ENCODE measurements around the gene RBFA.

Gene RBFA

DNA sequence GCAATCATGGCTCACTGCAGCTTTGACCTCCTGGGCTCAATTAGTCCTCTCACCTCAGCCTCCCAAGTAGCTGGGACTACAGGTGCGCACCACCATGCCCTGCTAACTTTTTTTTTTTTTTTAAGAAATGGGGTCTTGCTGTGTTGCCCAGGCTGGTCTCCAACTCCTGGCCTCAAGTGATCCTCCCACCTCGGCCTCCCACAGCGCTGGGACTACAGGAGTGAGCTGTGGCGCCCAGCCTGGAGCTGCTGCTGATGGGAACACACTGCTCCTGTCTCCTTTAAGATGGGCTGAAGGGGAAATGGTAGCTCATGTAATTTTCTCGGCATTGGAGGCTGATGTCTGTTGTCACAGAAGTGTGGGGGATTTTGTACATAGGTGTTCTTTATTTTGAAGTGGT lies 39.9 kb downstream of the RBFA start:
- Mint-ChIP-seq H3K4me3 (no peak overlapping the region), H3K9me3 (no peaks in the 10 kb centered on the region), H3K27me3 (no peaks in the 10 kb centered on the region), H3K27ac (no peak overlapping the region), H3K4me1 (ENCODE audit: low read depth) (no peaks in the 10 kb centered on the region), H3K36me3 (ENCODE audit: low read depth) (no peaks in the 10 kb centered on the region)
- DNase-seq = no peak

DNA sequence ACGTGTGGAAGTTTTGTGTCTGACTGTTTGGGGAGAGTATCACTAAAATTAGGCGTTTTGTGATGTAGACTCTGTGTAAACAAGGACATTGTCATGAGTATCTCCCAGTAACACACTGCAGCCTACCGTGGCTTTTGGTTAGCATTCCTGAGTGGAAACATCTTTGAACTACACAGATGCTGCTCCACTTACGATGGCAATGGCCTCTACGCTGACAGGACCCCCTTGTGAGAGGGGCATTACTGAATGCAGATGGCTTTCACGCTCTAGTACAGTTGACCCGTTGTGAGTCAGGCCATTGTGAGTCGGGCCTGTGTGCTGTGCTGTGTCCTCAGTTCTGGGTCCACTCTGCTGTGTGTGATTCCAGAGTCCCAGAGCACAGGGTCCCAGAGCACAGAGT lies 40.5 kb downstream of the RBFA start:
- Mint-ChIP-seq H3K27ac (no peak overlapping the region), H3K27me3 (no peaks in the 10 kb centered on the region), H3K4me3 (no peak overlapping the region), H3K4me1 (ENCODE audit: low read depth) (no peaks in the 10 kb centered on the region), H3K36me3 (ENCODE audit: low read depth) (no peaks in the 10 kb centered on the region), H3K9me3 (no peaks in the 10 kb centered on the region)
- DNase-seq = no peak

DNA sequence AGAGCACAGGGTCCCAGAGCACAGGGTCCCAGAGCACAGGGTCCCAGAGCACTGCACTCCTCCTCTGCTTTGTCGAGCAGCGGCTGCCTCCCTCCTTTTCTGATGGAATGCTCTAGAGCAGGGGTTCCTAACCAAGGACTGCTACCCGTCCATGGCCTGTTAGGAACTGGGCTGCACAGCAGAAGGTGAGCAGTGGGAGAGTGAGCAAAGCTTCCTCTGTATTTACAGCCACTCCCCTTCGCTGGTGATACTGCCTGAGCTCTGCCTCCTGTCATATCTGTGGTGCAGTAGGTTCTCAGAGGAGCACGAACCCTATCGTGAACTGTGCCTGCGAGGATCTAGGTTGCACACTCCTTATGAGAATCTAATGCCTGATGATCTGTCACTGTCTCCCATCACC lies 41.7 kb downstream of the RBFA start:
- DNase-seq = no peak
- Mint-ChIP-seq H3K4me3 (no peak overlapping the region), H3K36me3 (ENCODE audit: low read depth) (no peaks in the 10 kb centered on the region), H3K27me3 (no peaks in the 10 kb centered on the region), H3K27ac (no peak overlapping the region), H3K9me3 (no peaks in the 10 kb centered on the region), H3K4me1 (ENCODE audit: low read depth) (no peaks in the 10 kb centered on the region)

DNA sequence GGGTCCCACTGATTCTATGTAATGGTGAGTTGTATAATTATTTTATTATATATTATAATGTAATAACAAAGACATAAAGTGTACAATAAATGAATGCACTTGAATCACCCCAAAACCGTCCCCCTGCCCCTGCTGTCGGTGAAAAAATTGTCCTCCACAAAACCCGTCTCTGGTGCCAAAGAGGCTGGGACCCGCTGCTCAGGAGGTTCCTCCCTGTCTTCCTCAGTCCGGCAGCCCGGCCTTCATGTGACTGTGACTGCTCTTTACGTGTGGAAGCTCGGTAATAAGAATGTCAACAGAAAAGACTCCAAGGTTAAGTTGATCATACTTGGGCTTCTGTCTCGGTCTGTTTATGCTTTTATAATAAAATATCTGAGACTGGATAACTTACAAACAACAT lies 42.1 kb downstream of the RBFA start:
- no peak overlapping the region for H3K27ac Mint-ChIP-seq
- H3K4me1 Mint-ChIP-seq (ENCODE audit: low read depth) = no peaks in the 10 kb centered on the region
- H3K9me3 Mint-ChIP-seq = no peaks in the 10 kb centered on the region
- H3K36me3 Mint-ChIP-seq (ENCODE audit: low read depth) = no peaks in the 10 kb centered on the region
- no peak overlapping the region for H3K4me3 Mint-ChIP-seq
- DNase-seq = no peak
- no peaks in the 10 kb centered on the region for H3K27me3 Mint-ChIP-seq

DNA sequence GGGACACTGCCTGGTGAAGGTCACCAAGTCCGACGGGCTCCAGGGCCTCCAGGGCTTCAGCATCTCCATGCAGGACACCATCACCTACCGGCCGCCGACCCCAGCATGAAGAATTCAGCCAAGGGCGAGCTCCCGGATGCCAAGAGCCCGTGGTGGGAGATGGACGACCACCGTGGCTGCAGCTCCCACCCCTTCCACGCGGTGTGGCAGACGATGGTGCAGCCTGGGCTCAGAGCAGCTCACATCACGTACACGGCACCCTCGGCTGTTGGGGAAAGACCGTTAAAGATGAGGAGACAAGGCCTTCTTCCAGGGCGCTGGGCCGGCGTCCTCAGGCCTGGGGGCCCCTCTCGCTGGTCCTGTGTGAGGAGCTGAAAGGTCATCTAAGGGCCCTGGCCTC lies 43.6 kb downstream of the RBFA start:
- no peak for DNase-seq
- Mint-ChIP-seq H3K36me3 (ENCODE audit: low read depth) (no peaks in the 10 kb centered on the region), H3K4me1 (ENCODE audit: low read depth) (no peaks in the 10 kb centered on the region), H3K27ac (no peak overlapping the region), H3K9me3 (no peaks in the 10 kb centered on the region), H3K4me3 (no peak overlapping the region), H3K27me3 (peaks cover 3% of the 10 kb centered on the region)
